8988T (cell line): Measurements from ENCODE around the gene TXNDC17.

ENCODE experiments used
- DNase-seq: peaks from one replicate; pipeline ENCODE4 v3.0.0; 2011

TXNDC17 gene

GRCh38 chr17:6666077-6666521 lies 25.2 kb downstream of the TXNDC17 start:
- DNase-seq = peak; percentile 54

GRCh38 chr17:6666557-6666956 lies 25.7 kb downstream of the TXNDC17 start:
- DNase-seq = no peak

GRCh38 chr17:6667516-6667915 lies 26.7 kb downstream of the TXNDC17 start:
- DNase-seq = no peak

- no peak for DNase-seq
Observed at GRCh38 chr17:6668219-6668618, 27.4 kb downstream of the TXNDC17 start.

DNA sequence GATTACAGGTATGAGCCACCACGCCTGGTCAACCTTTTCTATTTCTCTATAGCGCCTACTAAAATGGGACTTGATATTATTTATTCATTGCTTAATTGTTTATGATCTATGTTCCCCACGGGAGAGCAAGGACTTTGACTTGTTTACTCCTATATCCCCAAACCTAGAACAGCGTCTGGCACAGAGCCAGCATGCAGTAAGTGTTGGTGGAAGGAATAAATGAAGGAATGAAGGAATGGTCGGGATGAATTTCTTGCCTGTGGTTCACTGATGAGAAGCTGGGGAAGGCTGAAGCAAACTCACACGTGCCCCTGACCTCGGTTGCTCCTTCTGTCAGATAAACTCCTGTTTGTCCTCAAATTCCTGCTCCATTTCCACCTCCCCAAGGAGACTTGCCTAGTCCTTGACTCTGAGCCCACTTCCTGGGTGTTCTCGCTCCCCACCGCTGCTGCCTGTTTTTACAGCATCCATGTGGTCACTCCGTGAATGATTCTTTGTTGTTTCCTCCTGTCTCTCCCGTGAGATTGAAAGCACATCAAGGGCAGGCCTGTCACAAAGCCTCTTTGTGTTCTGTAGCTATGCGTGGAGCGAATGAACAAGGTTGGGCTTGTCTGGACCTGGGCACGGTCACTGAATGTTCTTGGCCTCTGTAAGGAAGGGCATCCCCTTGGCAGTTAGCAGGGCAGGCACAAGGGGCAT lies 28.0 kb downstream of the TXNDC17 start:
- no peak for DNase-seq

- no peak for DNase-seq
Observed at GRCh38 chr17:6669479-6670212, 28.8 kb downstream of the TXNDC17 start.

DNA sequence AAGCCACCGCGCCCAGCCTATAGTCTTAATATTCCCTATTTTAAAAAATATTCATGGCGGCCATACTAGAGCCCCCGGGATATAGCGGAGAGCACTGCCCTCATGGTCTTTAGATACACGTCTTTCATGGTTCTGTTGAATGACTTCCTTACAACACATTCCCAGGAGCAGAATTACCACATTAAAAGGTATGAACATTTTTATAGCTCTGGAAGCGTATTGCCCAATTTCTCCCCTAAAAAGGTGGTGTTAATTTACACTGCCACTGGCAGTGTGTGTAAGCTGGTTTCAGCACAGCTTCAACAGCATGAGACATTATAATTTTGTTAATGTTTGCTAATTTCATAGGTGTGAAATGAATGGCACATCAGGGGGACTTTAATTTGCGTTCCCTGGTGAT lies 29.7 kb downstream of the TXNDC17 start:
- no peak for DNase-seq

DNA sequence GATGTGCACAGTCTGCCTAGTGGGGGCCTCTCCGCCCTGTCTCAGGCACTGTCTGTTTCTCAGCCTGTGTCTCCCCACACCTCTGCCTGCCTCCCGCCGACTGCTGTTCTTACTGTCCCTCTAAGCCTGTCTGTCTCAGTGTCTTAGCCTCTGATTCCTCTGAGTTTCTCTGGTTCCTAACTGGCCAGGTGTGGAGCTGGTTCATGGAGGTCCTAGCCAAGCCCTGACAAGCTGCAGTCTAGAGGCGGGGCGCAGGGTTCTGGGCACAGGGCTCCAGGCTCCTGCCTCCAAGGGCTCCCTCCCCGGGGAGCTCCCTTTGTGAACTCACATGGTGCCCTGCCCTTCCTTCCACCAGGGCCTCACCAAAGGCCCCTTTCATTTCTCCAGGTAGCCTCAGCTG lies 30.1 kb downstream of the TXNDC17 start:
- DNase-seq = no peak

- DNase-seq = no peak
Observed at GRCh38 chr17:6671431-6671830, 30.6 kb downstream of the TXNDC17 start.

DNA sequence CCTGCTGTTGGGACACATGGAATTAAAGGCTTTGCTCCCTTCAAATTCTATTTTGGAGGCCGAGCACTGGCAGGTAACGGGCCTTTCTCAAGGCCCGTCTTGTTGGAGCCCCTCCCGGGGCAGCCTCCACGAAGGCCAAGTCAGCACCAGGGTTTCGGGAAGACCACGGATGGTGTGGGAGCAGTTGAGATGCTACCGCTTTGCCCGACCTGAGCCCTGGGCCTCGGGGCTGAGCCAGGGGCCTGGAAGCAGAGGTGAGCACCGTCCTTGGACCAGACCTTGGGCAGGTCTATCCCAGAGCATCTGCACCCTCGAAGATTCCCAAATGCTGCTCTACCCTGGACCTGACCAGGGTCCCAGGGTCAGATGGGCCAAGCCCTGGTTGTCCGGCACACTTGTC lies 33.7 kb downstream of the TXNDC17 start:
- DNase-seq = no peak

- DNase-seq = no peak
Observed at GRCh38 chr17:6675201-6675825, 34.5 kb downstream of the TXNDC17 start.

GRCh38 chr17:6676802-6677157 lies 35.9 kb downstream of the TXNDC17 start:
- no peak for DNase-seq

- DNase-seq = no peak
Observed at GRCh38 chr17:6677158-6677831, 36.4 kb downstream of the TXNDC17 start.

DNA sequence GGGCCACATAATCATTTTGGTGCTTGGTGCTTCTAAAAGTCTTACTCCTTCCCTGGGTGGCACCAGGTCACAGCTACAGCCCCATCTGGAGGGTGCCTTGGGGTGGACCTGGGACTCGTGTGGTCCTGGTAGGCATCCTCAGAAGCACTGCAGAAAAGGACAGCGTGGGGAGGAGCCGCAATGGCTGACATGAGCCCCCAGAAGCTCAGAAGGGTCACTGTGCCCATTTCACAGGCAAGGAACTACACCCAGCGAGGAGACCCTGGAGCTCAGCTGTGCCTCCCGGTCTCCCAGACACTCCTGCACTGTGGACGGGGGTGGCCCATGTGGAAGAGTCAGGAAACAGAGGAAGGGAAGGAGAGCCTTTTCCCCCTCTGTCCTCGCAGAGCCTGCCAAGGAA lies 37.1 kb downstream of the TXNDC17 start:
- no peak for DNase-seq

DNA sequence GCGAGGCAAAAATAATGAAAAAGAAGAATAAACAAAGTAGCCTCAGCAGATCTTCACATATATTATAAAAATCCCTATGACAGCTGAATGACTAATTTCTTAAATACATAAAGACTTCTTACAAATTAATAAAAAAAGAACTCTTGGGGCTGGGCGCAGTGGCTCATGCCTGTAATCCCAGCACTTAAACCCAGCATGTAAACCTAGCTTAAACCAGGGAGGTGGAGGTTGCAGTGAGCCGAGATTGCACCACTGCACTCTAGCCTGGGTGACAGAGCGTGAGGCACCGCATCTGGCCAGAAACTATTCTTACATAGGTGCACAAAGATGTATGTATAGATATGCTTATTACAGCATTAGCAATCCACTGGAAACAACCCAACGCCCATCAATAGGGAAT lies 38.4 kb downstream of the TXNDC17 start:
- no peak for DNase-seq

DNA sequence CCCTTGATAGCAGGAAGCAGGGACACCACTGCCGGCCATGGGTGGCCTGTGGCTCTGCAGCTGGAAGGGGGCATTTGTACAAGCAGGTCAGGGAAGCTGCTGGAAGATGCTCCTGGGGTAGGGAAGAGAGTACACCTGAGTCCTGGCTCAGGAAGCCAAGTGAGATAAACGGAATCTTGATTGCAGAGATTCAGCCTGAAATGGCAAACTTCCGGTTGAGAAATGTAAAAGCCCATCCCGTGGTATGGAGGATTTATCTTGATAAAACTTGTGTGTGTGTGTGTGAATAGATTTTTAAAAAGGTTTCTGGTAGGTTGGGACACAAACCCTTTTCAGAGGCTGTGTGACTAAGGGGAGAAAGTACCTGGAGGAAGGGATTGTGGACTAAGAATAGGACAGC lies 40.3 kb downstream of the TXNDC17 start:
- DNase-seq = no peak

DNA sequence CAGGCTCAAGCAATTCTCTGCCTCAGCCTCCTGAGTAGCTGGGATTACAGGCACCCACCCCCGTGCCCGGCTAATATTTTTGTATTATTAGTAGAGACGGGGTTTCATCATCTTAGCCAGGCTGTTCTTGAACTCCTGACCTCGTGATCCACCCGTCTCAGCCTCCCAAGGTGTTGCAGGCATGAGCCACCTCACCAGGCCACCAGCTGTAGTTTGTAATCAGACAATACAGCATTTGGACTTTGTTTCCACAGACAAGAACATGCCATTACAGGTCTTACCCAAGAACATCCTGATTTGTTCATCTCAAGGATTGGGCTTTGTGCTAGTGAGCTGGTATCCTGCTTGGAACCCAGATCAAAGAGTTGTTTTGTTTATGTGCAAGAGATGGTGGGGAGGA lies 40.8 kb downstream of the TXNDC17 start:
- DNase-seq = no peak

GRCh38 chr17:6682339-6682738 lies 41.5 kb downstream of the TXNDC17 start:
- DNase-seq = no peak

GRCh38 chr17:6683081-6683684 lies 42.3 kb downstream of the TXNDC17 start:
- DNase-seq = no peak

DNA sequence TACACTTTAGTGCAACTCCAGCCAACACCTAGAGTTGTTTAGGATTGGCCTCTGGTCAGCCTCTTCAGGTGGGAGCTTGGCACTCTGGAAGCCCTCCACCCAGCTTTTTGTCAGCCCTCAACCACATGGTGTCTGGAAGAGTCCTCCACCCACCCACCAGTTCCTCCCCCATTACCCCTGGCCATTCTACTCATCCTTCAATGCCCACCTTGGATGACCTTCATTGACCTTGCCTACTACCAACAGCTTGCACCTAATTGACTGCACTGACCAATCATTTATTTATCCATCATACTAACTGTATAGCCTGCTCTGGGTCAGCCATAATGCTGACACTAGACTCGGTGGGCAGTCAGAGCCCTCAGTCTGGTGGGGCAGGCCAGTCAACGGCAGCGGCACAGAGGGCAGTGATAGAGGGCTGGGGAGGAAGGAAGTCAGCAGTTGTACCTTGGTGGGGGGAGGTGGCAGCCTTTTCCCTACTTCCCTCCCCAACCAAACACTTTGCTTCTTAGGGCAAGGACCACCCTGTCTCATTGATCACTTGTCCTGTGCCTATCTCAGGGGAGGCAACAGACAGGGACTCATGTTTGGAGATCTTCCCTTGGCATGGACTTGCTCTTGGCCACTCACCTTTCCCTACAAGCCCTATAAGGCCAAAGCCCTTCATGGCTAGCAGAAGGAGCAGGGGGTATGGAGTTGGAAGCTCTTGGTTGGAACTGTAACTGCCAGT lies 43.0 kb downstream of the TXNDC17 start:
- no peak for DNase-seq

- no peak for DNase-seq
Observed at GRCh38 chr17:6684460-6684783, 43.6 kb downstream of the TXNDC17 start.

DNA sequence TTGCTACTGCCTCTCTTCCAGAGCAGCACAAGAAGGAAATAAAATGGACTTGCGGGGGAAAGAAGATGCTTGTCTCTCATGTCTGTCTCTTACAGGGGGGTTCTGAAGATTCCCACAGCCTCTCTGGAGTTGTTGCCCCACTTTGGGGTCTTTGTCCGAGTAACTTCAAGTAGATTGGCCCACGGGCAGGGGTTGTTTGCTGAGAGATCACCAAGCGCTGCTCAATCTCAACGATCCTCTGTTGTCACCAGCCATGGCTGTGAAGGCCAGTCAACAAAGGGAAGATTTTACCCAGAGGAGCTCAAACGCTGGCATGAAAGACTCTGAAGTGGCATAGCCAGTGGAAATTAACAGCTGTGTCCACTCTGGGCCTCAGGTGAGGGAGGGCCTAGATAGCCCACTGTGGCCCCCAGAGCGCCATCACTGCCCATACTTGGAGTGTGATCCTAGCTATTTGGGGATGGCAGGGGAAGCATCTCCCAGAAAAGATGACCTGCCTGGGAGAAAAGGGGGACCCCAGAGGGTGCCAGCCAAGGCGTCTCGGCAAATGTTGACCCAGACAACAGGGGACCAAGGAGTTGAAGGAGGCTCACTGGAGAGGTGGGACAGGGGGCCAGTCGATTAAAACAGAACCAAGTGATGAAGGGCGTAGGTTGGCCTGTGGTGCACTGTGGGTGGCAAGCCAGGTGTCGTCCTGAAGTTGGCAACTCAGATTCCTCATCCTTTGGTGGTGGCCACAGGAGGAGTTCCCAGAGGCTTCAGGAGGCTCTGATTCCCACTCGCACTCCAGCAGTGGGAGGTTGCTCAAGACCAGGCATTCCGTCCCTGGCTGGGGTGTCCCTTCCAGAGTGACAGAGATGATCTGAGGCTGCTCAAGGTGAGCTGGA lies 44.3 kb downstream of the TXNDC17 start:
- no peak for DNase-seq
